SK-N-SH treated with all-trans-retinoic acid at 6 μM for 48 hours (cell line): ENCODE measurements around the gene ITGA8.

ENCODE experiments used
- ARNTL ChIP-seq: fragments of 450-650 bp; formaldehyde crosslinking; IDR thresholded peaks from 2 replicates; pipeline ENCODE4 v1.5.0; 2020; ENCODE audit warnings: low read depth, mild to moderate bottlenecking, moderate library complexity, borderline replicate concordance
- ESRRG ChIP-seq: fragments of 250-450 bp; sonication (Bioruptor Pico); IDR thresholded peaks from 2 replicates; pipeline ENCODE4 v1.6.1; 2021; ENCODE audit warnings: mild to moderate bottlenecking
- ISL1 ChIP-seq: fragments of 250-450 bp; sonication (Bioruptor Pico); IDR thresholded peaks from 2 replicates; pipeline ENCODE4 v2.1.2; 2022; ENCODE audit warnings: mild to moderate bottlenecking, moderate library complexity
- OSR1 ChIP-seq: fragments of 250-450 bp; sonication (Bioruptor Pico); IDR thresholded peaks from 2 replicates; pipeline ENCODE4 v1.8.0; 2022; ENCODE audit warnings: moderate library complexity, mild to moderate bottlenecking, inconsistent platforms
- RARB ChIP-seq: fragments of 250-450 bp; sonication (Bioruptor Pico); IDR thresholded peaks from 2 replicates; pipeline ENCODE4 v1.8.0; 2021; ENCODE audit warnings: mild to moderate bottlenecking, moderate library complexity
- ZNF565 ChIP-seq: fragments of 450-650 bp; formaldehyde crosslinking; conservative IDR thresholded peaks from 2 replicates; pipeline ENCODE4 v1.5.0; 2020; ENCODE audit warnings: low read depth, mild to moderate bottlenecking, moderate library complexity
- ZNF70 ChIP-seq: fragments of 450-650 bp; formaldehyde crosslinking; IDR thresholded peaks from 2 replicates; pipeline ENCODE4 v1.5.0; 2020; ENCODE audit warnings: mild to moderate bottlenecking, moderate library complexity
- ZNF8 ChIP-seq: fragments of 450-650 bp; formaldehyde crosslinking; IDR thresholded peaks from 2 replicates; pipeline ENCODE4 v1.5.0; 2020; ENCODE audit warnings: mild to moderate bottlenecking, moderate library complexity
- TF ChIP-seq, protein P1 (sequence below): fragments of 250-450 bp; sonication (Bioruptor Pico); IDR thresholded peaks from 2 replicates; pipeline ENCODE4 v1.5.1; 2020; ENCODE audit warnings: low read depth, mild to moderate bottlenecking, moderate library complexity
- TF ChIP-seq, protein P2 (sequence below): fragments of 250-450 bp; sonication (Bioruptor Pico); IDR thresholded peaks from 2 replicates; pipeline ENCODE4 v1.8.0; 2021; ENCODE audit warnings: low read depth, mild to moderate bottlenecking, moderate library complexity, borderline replicate concordance
- TF ChIP-seq, protein P3 (sequence below): fragments of 250-450 bp; sonication (Bioruptor Pico); IDR thresholded peaks from 2 replicates; pipeline ENCODE4 v1.8.0; 2020; ENCODE audit warnings: mild to moderate bottlenecking, moderate library complexity, borderline replicate concordance

DNA sequence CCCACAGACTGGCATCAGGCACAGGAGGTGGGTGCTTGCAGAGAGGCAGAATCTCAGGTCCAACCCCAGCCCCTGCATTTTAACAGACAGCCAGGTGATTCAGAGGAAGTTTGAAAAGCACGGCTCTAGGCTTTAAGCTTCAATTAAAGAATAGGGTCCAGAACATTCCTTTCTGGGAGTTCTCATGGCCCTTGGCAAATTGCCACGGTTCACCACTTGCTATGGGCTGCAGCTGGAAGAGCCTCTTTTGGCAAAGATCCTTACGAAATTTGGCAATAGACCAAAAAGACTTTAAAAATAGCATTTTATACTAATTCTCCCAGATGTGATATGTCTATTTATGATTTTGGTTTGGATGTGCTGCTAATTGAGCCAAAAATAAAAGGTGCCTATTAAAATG lies 148.1 kb downstream of the ITGA8 start:
- no peak for TF ChIP-seq ESRRG
- no peak for TF ChIP-seq RARB (CRISPR knock-in tag)
- TF ChIP-seq ISL1, result no peak
- TF ChIP-seq, protein P1, sequence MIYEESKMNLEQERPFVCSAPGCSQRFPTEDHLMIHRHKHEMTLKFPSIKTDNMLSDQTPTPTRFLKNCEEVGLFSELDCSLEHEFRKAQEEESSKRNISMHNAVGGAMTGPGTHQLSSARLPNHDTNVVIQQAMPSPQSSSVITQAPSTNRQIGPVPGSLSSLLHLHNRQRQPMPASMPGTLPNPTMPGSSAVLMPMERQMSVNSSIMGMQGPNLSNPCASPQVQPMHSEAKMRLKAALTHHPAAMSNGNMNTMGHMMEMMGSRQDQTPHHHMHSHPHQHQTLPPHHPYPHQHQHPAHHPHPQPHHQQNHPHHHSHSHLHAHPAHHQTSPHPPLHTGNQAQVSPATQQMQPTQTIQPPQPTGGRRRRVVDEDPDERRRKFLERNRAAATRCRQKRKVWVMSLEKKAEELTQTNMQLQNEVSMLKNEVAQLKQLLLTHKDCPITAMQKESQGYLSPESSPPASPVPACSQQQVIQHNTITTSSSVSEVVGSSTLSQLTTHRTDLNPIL, result no peak
- no peak for TF ChIP-seq ARNTL (CRISPR knock-in tag)
- TF ChIP-seq, protein P2, sequence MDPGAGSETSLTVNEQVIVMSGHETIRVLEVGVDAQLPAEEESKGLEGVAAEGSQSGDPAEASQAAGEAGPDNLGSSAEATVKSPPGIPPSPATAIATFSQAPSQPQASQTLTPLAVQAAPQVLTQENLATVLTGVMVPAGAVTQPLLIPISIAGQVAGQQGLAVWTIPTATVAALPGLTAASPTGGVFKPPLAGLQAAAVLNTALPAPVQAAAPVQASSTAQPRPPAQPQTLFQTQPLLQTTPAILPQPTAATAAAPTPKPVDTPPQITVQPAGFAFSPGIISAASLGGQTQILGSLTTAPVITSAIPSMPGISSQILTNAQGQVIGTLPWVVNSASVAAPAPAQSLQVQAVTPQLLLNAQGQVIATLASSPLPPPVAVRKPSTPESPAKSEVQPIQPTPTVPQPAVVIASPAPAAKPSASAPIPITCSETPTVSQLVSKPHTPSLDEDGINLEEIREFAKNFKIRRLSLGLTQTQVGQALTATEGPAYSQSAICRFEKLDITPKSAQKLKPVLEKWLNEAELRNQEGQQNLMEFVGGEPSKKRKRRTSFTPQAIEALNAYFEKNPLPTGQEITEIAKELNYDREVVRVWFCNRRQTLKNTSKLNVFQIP, result no peak
- TF ChIP-seq, protein P3, sequence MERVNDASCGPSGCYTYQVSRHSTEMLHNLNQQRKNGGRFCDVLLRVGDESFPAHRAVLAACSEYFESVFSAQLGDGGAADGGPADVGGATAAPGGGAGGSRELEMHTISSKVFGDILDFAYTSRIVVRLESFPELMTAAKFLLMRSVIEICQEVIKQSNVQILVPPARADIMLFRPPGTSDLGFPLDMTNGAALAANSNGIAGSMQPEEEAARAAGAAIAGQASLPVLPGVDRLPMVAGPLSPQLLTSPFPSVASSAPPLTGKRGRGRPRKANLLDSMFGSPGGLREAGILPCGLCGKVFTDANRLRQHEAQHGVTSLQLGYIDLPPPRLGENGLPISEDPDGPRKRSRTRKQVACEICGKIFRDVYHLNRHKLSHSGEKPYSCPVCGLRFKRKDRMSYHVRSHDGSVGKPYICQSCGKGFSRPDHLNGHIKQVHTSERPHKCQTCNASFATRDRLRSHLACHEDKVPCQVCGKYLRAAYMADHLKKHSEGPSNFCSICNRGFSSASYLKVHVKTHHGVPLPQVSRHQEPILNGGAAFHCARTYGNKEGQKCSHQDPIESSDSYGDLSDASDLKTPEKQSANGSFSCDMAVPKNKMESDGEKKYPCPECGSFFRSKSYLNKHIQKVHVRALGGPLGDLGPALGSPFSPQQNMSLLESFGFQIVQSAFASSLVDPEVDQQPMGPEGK (CRISPR knock-in tag), result no peak
- TF ChIP-seq ZNF70 (CRISPR knock-in tag), result no peak
- TF ChIP-seq ZNF565, result no peak
- TF ChIP-seq ZNF8 (CRISPR knock-in tag), result no peak
- no peak for TF ChIP-seq OSR1 (CRISPR knock-in tag)
